ENCODE results near the gene MED16. TPM values are rescaled to one million over a fixed set of nuclear protein-coding genes. Genes with fewer than 3 reads are reported as not detected.
"Not testable (repeated sequence)": the region's sequence is repeated elsewhere in the genome, so short reads cannot be mapped to it uniquely, and the experiment has no call there.

Gene MED16
- total and polyA plus RNA-seq, 2 of the 13 experiments (the other 11 are each of a cell fraction or from before 2014, with no cell fraction given), result 13.3 to 14.8 TPM

- TF ChIP-seq TBX2 (CRISPR knock-in tag; IDR thresholded peaks at IDR 0.05; ENCODE audit: borderline replicate concordance) (peak; percentile 37; the same call in 1 of the 2 replicates), ZSCAN25 (CRISPR knock-in tag; IDR thresholded peaks at IDR 0.05) (0 out of 2 replicates have a peak, but pooled peaks have one; percentile 20), ZFP37 (CRISPR knock-in tag; IDR thresholded peaks at IDR 0.05; ENCODE audit: borderline replicate concordance) (no peak), ZNF776 (CRISPR knock-in tag; IDR thresholded peaks at IDR 0.05) (0 out of 2 replicates have a peak, but pooled peaks have one; percentile 22), ZNF280B (CRISPR knock-in tag; IDR thresholded peaks at IDR 0.05; ENCODE audit: borderline replicate concordance) (peak; percentile 30; the same call in 1 of the 2 replicates), ZNF770 (CRISPR knock-in tag; IDR thresholded peaks at IDR 0.05) (peak; percentile 40)
Measured at GRCh38 chr19:843180-843835, 49.7 kb downstream of the MED16 start (continued).

GRCh38 chr19:842802-843179, 50.2 kb downstream of the MED16 start:
- BruUV-seq (replicated peaks); POLR2A ChIA-PET; H3K9me3 ChIP-seq (ENCODE audit: low read length); H2AFZ ChIP-seq (ENCODE audit: low read length); H3K27ac ChIP-seq (ENCODE audit: extremely low read length, insufficient read depth, low read length); H3K9ac ChIP-seq (ENCODE audit: insufficient read depth, low read depth, low read length); ATAC-seq; H3K4me2 ChIP-seq (ENCODE audit: low read depth, low read length); DNase-seq (ENCODE audit: low spot score); intact Hi-C loops (cut with micrococcal nuclease; ENCODE audit: unreplicated experiment); CTCF ChIA-PET (ENCODE audit: low intra/inter-chr PET ratio, low total read pairs); in situ Hi-C loops (cut with HindIII; ENCODE audit: extremely low pct_ligation_motif_present, low pct_unique_long_range_greater_than_20kb); H3K36me3 ChIP-seq (replicated peaks in 1 of 2; ENCODE audit: control insufficient read depth in 1 of 2, insufficient read depth in 2 of 2, low read length in 2 of 2); H3K4me3 ChIP-seq (replicated peaks in 1 of 3; ENCODE audit: insufficient read depth in 1 of 3, low read depth in 2 of 3, low read length in 3 of 3); H3K79me2 ChIP-seq (ENCODE audit: insufficient read depth, low read length); H4K20me1 ChIP-seq (ENCODE audit: insufficient read depth, low read length); FAIRE-seq: not testable (repeated sequence)
- peaks cover 18 to 66% of the 10 kb centered on the region in 2 experiments for H3K27me3 ChIP-seq (ENCODE audit: control insufficient read depth in 1 of 2, insufficient read depth in 2 of 2, low read length in 2 of 2)
- H3K4me1 ChIP-seq (ENCODE audit: insufficient read depth, low read length), result peaks cover 31% of the 10 kb centered on the region
- 52% methylated on average over 6 of the region's 7 CpGs for WGBS (ENCODE audit: low lambda C conversion rate)
- TF ChIP-seq ZNF770 (CRISPR knock-in tag; IDR thresholded peaks at IDR 0.05), result peak; percentile 50
